GM18511 (cell line): ENCODE measurements around the gene HBG1.
"Not testable (repeated sequence)": the region's sequence is repeated elsewhere in the genome, so short reads cannot be mapped to it uniquely, and the experiment has no call there.

Experiments used
- ATAC-seq: cut with Tn5 transposase; IDR thresholded peaks from one replicate; pipeline ENCODE4 v1.9.1; 2021; ENCODE audit warnings: mild to moderate bottlenecking, moderate library complexity; ENCODE audit not compliant: unreplicated experiment

Gene HBG1

GRCh38 chr11:5279471-5280090 is 29.9 kb upstream of the HBG1 start:
- no peak for ATAC-seq

GRCh38 chr11:5277807-5278382 is 28.2 kb upstream of the HBG1 start:
- peak; percentile 50 for ATAC-seq

- no peak for ATAC-seq
Measured at GRCh38 chr11:5276697-5277096, 27.0 kb upstream of the HBG1 start.

- no peak for ATAC-seq
Measured at GRCh38 chr11:5275369-5276110, 25.9 kb upstream of the HBG1 start.

- no peak for ATAC-seq
Measured at GRCh38 chr11:5274395-5274794, 24.7 kb upstream of the HBG1 start.

GRCh38 chr11:5272395-5273017 is 22.8 kb upstream of the HBG1 start:
- ATAC-seq = no peak

GRCh38 chr11:5269715-5270147 is 20.1 kb upstream of the HBG1 start, which contains the start of gene HBE1:
TSS of gene HBE1 (minus strand) at chr11:5269945. CDS start at chr11:5269890, 55 bp downstream.
- no peak for ATAC-seq

GRCh38 chr11:5267033-5267563 is 17.4 kb upstream of the HBG1 start:
- ATAC-seq = no peak

- ATAC-seq = no peak
Measured at GRCh38 chr11:5266609-5267008, 17.0 kb upstream of the HBG1 start.

GRCh38 chr11:5265832-5266231 is 16.2 kb upstream of the HBG1 start:
- no peak for ATAC-seq

GRCh38 chr11:5258543-5259262 is 9.0 kb upstream of the HBG1 start:
- ATAC-seq = no peak

- ATAC-seq = no peak
Measured at GRCh38 chr11:5257296-5257695, 7.6 kb upstream of the HBG1 start.

GRCh38 chr11:5254646-5255413 is 5.2 kb upstream of the HBG1 start, which contains the start of gene HBG2:
TSS of gene HBG2 (minus strand) at chr11:5254781. CDS start at chr11:5254728, 53 bp downstream.
- ATAC-seq = not testable (repeated sequence)

GRCh38 chr11:5254023-5254422 is 4.4 kb upstream of the HBG1 start:
- not testable (repeated sequence) for ATAC-seq

GRCh38 chr11:5253440-5253839 is 3.8 kb upstream of the HBG1 start:
- ATAC-seq = not testable (repeated sequence)

- ATAC-seq = no peak
Measured at GRCh38 chr11:5252919-5253265, 3.2 kb upstream of the HBG1 start.

GRCh38 chr11:5252192-5252918 is 2.7 kb upstream of the HBG1 start:
- no peak for ATAC-seq

GRCh38 chr11:5251746-5252145 is 2.1 kb upstream of the HBG1 start:
- ATAC-seq = no peak

GRCh38 chr11:5250543-5251204 is 1.0 kb upstream of the HBG1 start:
- ATAC-seq = no peak
